Pancreas (tissue), 10 donors: ENCODE data around the gene MTSS2. TPM values are rescaled to one million over a fixed set of nuclear protein-coding genes. Genes with fewer than 3 reads are reported as not detected.
A peak's percentile ranks its signal among the peaks of the same experiment; 100 is the strongest.

Source experiments
- ATAC-seq, 4 donors: fragments of 200-7000 bp; cut with Tn5 transposase; one replicate each; pipeline versions ENCODE4 v1.8.0 to v1.9.1; 2020; ENCODE audit warnings: mild to moderate bottlenecking in 4 of 4, moderate library complexity in 4 of 4
- DNase-seq, 6 donors: peaks; one replicate each; pipeline ENCODE4 v3.0.0-alpha.2; 2020
- FAIRE-seq: peaks from 2 replicates; lab custom pipeline; 2012; peaks lifted over from hg19 to GRCh38; lab: Jason Lieb, UNC
- H3K27ac ChIP-seq, 4 donors: fragments of 200-600 bp; sonication (generic); 1 replicate in 3 of 4; 2 replicates in 1 of 4; pipeline versions ENCODE4 v1.5.0 to v1.8.0; 2020
- H3K27me3 ChIP-seq, 4 donors: fragments of 200-600 bp; one replicate each; pipeline ENCODE4 v1.8.0; 2021
- H3K36me3 ChIP-seq, 3 donors: fragments of 200-600 bp; sonication (generic) in 1 of 3; one replicate each; pipeline versions ENCODE4 v1.5.0 to v1.8.0; 2020 to 2021
- H3K4me1 ChIP-seq, 3 donors: fragments of 200-600 bp; one replicate each; pipeline ENCODE4 v1.8.0; 2021
- H3K4me3 ChIP-seq, 4 donors: fragments of 200-600 bp; sonication (generic) in 2 of 4; one replicate each; pipeline versions ENCODE4 v1.5.0 to v1.8.0; 2020 to 2021
- H3K9me3 ChIP-seq, 4 donors: fragments of 200-600 bp; one replicate each; pipeline ENCODE4 v1.8.0; 2021
- CTCF ChIP-seq, 4 donors: fragments of 200-600 bp; sonication (generic) in 3 of 4; IDR thresholded peaks; one replicate each; pipeline versions ENCODE4 v1.5.0 to v1.8.0; 2021; ENCODE audit warnings: antibody characterized with exemption in 4 of 4
- WGBS, 2 donors: extraction: QIAGEN DNeasy Blood & Tissue Kit; methylation state at CpG; one replicate each; pipeline ENCODE4 v1.1.7; 2013; 5-methylcytosine and 5-hydroxymethylcytosine counted together
- intact Hi-C, 3 donors: fragments of 100-400 bp; cut with DNase I; formaldehyde crosslinking; loops; one replicate each; pipeline versions ENCODE4 v1.11.1 to v1.14.2; 2022
- polyA plus RNA-seq, 2 donors: library from polyadenylated mRNA; stranded (reverse); fragments of 200-250 nt; gene quantifications; one replicate each; pipeline ENCODE4 v1.2.3, GENCODE V29; 2013
- total RNA-seq, 6 donors: library from RNA; stranded (reverse); fragmentation: NEBNext Ultra II Directional in 4 of 6; extraction: Animal tissue kit (Norgen Biotek cat#: 25700) in 4 of 6; gene quantifications; one replicate each; pipeline versions ENCODE4 v1.2.1 to v1.2.4, GENCODE V29; 2021 to 2023
- donor health status: healthy with polysubstance abuse.
- donor health status: DM: no; HTN: no; CAD: no; lungs with moderate emphysema.
- donor health status: DM: no; HTN: no; CAD: no.
- donor health status: control.
- donor health status: control.
- donor health status: Bipolar disorder and iron deficiency.
- donor health status: DM: yes; HTN: yes; CAD: no.
- donor health status: DM: no; HTN: no; CAD: no.
- donor health status: DM: no; HTN: no; CAD: no.
- donor health status: DM: yes; HTN: yes; CAD: no.

The MTSS2 gene
- total and polyA plus RNA-seq, 8 donors = 5.0 to 39.1 (median 9.8) TPM

- intact Hi-C loops = no loop called here
Observed at GRCh38 chr16:70703835-70704381, 18.1 kb upstream of the MTSS2 start.

GRCh38 chr16:70703041-70703834 is 17.4 kb upstream of the MTSS2 start:
- Histone ChIP-seq H3K27ac (peak overlapping the region in 2 of 4 donors; percentile 18 to 33), H3K4me1 (no peaks in the 10 kb centered on the region), H3K36me3 (no peaks in the 10 kb centered on the region), H3K4me3 (no peak overlapping the region), H3K9me3 (no peaks in the 10 kb centered on the region), H3K27me3 (no peaks in the 10 kb centered on the region)
- WGBS, 2 donors = 85 to 87% methylated on average over 16 of the region's 16 CpGs
- ATAC-seq = peak in 3 of 4 donors; percentile 37 to 66 (median 53)
- intact Hi-C loops = no loop called here
- no peak for TF ChIP-seq CTCF (IDR thresholded peaks at IDR 0.05)
- DNase-seq = peak in 1 of 6 donors; percentile 32
- FAIRE-seq = no peak

More at GRCh38 chr16:70703835-70704381, 18.1 kb upstream of the MTSS2 start:
- Histone ChIP-seq H3K4me1 (no peaks in the 10 kb centered on the region), H3K27me3 (no peaks in the 10 kb centered on the region), H3K36me3 (no peaks in the 10 kb centered on the region), H3K9me3 (no peaks in the 10 kb centered on the region), H3K4me3 (no peak overlapping the region), H3K27ac (peak overlapping the region in 2 of 4 donors; percentile 18 to 33)
- ATAC-seq (no peak), DNase-seq (no peak), FAIRE-seq (no peak)
- no peak for TF ChIP-seq CTCF (IDR thresholded peaks at IDR 0.05)
- 91 to 92% methylated on average over 6 of the region's 6 CpGs for WGBS, 2 donors

DNA sequence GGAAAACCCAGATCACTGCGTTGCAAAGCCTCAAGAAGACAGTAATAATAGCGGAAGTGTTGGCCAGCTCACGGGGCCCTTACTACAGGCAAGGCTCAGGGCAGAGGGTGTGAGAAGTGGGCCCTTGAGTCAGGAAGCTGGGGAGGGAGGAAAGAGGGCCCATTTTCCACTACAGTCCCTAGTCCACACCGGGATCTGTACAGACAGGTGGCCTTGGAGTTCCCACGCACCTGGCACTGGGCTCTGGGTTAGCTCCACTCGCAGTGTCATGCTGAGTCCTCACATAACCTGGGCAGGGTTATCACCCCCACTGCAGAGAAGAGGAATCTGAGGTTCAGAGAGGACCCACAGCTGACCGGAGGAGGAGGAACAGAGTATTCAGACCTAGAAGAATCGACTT is 16.8 kb upstream of the MTSS2 start:
- Histone ChIP-seq H3K4me3 (no peak overlapping the region), H3K36me3 (no peaks in the 10 kb centered on the region), H3K4me1 (no peaks in the 10 kb centered on the region), H3K27me3 (no peaks in the 10 kb centered on the region), H3K27ac (peak overlapping the region in 1 of 4 donors; percentile 33), H3K9me3 (no peaks in the 10 kb centered on the region)
- ATAC-seq (peak in 1 of 4 donors; percentile 2), DNase-seq (no peak), FAIRE-seq (no peak)
- no peak for TF ChIP-seq CTCF (IDR thresholded peaks at IDR 0.05)
- intact Hi-C loops = no loop called here
- 69% methylated on average over 8 of the region's 8 CpGs for WGBS, 2 donors

GRCh38 chr16:70701998-70702397 is 16.1 kb upstream of the MTSS2 start:
- FAIRE-seq = no peak
- no peak for ATAC-seq
- no peaks in the 10 kb centered on the region for H3K27me3 ChIP-seq
- no peaks in the 10 kb centered on the region for H3K4me1 ChIP-seq
- H3K36me3 ChIP-seq = no peaks in the 10 kb centered on the region
- DNase-seq = no peak
- no peak for TF ChIP-seq CTCF (IDR thresholded peaks at IDR 0.05)
- no peaks in the 10 kb centered on the region for H3K9me3 ChIP-seq
- intact Hi-C loops = no loop called here
- H3K27ac ChIP-seq = no peak overlapping the region
- WGBS, 2 donors = 88 to 91% methylated on average over 8 of the region's 8 CpGs
- no peak overlapping the region for H3K4me3 ChIP-seq

DNA sequence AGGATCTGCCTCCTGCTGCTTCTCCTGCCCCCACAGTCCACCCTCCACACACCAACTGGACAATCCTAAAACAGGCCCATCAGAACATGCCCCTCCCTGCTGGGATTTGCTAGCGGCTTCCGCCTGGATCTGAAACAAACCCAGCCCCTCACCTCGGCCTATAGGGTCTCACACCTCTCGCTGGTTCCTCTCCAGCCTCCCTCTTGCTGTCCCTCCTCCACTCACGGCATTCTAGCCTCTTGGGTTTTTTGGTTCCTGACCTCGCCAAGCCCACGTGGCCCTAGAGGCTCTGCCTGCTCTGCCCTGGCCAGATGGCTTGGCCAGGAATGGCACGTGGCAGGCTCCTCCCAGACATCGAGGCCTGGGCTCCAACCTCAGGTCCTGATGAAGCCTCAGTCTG is 15.7 kb upstream of the MTSS2 start:
- H3K4me1 ChIP-seq = no peaks in the 10 kb centered on the region
- FAIRE-seq (no peak), DNase-seq (no peak), ATAC-seq (no peak)
- H3K4me3 ChIP-seq = no peak overlapping the region
- H3K27me3 ChIP-seq = no peaks in the 10 kb centered on the region
- no peak overlapping the region for H3K27ac ChIP-seq
- intact Hi-C loops = no loop called here
- TF ChIP-seq CTCF (IDR thresholded peaks at IDR 0.05) = no peak
- no peaks in the 10 kb centered on the region for H3K36me3 ChIP-seq
- 89 to 95% methylated on average over 9 of the region's 9 CpGs for WGBS, 2 donors
- no peaks in the 10 kb centered on the region for H3K9me3 ChIP-seq
